AG09309 (cell line): ENCODE results near the gene RYR1.
"Not testable (repeated sequence)": the region's sequence is repeated elsewhere in the genome, so short reads cannot be mapped to it uniquely, and the experiment has no call there.

ENCODE experiments used
- DNase-seq: peaks from one replicate; pipeline ENCODE4 v3.0.0-alpha.2; 2010; ENCODE audit warnings: low read depth
- H3K4me3 ChIP-seq: 2 replicates; pipeline ENCODE4 v1.5.1; 2011; ENCODE audit warnings: mild to moderate bottlenecking, low read depth, low read length, moderate library complexity; ENCODE audit not compliant: control insufficient read depth
- CTCF ChIP-seq: IDR thresholded peaks from 2 replicates; pipeline ENCODE4 v1.5.1; 2011; ENCODE audit warnings: mild to moderate bottlenecking, low read depth, low read length, inconsistent platforms; ENCODE audit not compliant: insufficient read depth, control insufficient read depth; ENCODE audit errors: missing control alignments

The RYR1 gene

GRCh38 chr19:38577826-38578225 is 144.3 kb downstream of the RYR1 start:
- TF ChIP-seq CTCF = no peak
- no peak overlapping the region for H3K4me3 ChIP-seq
- no peak for DNase-seq

GRCh38 chr19:38579304-38579703 is 145.8 kb downstream of the RYR1 start:
- not testable (repeated sequence) for DNase-seq, H3K4me3 ChIP-seq

- H3K4me3 ChIP-seq = no peak overlapping the region
- TF ChIP-seq CTCF = no peak
- DNase-seq = no peak
These were observed 146.6 kb downstream of the RYR1 start for GRCh38 chr19:38580080-38580479.

- no peak for TF ChIP-seq CTCF
- no peak for DNase-seq
- no peak overlapping the region for H3K4me3 ChIP-seq
These were observed 149.9 kb downstream of the RYR1 start for GRCh38 chr19:38583219-38583984.

- no peak overlapping the region for H3K4me3 ChIP-seq
- no peak for TF ChIP-seq CTCF
- DNase-seq = no peak
These were observed 150.5 kb downstream of the RYR1 start for GRCh38 chr19:38583985-38584305.

GRCh38 chr19:38587562-38587961 is 154.1 kb downstream of the RYR1 start:
- no peak overlapping the region for H3K4me3 ChIP-seq
- TF ChIP-seq CTCF = no peak
- no peak for DNase-seq

GRCh38 chr19:38588041-38588440 is 154.6 kb downstream of the RYR1 start:
- TF ChIP-seq CTCF = no peak
- no peak overlapping the region for H3K4me3 ChIP-seq
- no peak for DNase-seq
